H1 (cell line): ENCODE measurements around the gene DBNL. TPM values are rescaled to one million over a fixed set of nuclear protein-coding genes. Genes with fewer than 3 reads are reported as not detected.

ENCODE experiments used
- CHD7 ChIP-seq: fragments of 300-600 bp; sonication (generic); IDR thresholded peaks from 2 replicates; pipeline ENCODE4 v1.7.1; 2012; ENCODE audit warnings: low read length, moderate library complexity, mild to moderate bottlenecking, inconsistent platforms; ENCODE audit not compliant: insufficient replicate concordance
- polyA plus RNA-seq, 7 experiments: library from polyadenylated mRNA; depleted of rRNA in 3 of 7; stranded (reverse) in 5 of 7; unstranded in 2 of 7; fragments of >200 nt in 5 of 7; fragments of 200-250 nt in 2 of 7; gene quantifications; 1 replicate in 5 of 7; 2 replicates in 1 of 7; 4 replicates in 1 of 7; pipeline versions ENCODE4 v1.2.1 to v1.2.3, GENCODE V29; 2011 to 2013; ENCODE audit warnings: missing spikeins in 2 of 7, mixed read lengths in 2 of 7
- total RNA-seq: library from RNA; stranded (reverse); fragmentation: NEBNext Ultra II Directional; extraction: Animal tissue kit (Norgen Biotek cat#: 25700); gene quantifications from 2 replicates; pipeline ENCODE4 v1.2.1, GENCODE V29; 2021

The DBNL gene
- total and polyA plus RNA-seq, 2 of the 8 experiments (the other 6 are each of a cell fraction or from before 2014, with no cell fraction given) = 30.9 to 56.6 TPM

GRCh38 chr7:44095781-44096180, 51.3 kb downstream of the DBNL start (continued):
- no peak for TF ChIP-seq CHD7
